NCI-H526 (cell line): ENCODE results near the gene BTG2.

ENCODE experiments used
- DNase-seq, 2 experiments: peaks; one replicate each; lab custom pipeline; 2025; lab: John Stamatoyannopoulos, UW

Gene BTG2

DNA sequence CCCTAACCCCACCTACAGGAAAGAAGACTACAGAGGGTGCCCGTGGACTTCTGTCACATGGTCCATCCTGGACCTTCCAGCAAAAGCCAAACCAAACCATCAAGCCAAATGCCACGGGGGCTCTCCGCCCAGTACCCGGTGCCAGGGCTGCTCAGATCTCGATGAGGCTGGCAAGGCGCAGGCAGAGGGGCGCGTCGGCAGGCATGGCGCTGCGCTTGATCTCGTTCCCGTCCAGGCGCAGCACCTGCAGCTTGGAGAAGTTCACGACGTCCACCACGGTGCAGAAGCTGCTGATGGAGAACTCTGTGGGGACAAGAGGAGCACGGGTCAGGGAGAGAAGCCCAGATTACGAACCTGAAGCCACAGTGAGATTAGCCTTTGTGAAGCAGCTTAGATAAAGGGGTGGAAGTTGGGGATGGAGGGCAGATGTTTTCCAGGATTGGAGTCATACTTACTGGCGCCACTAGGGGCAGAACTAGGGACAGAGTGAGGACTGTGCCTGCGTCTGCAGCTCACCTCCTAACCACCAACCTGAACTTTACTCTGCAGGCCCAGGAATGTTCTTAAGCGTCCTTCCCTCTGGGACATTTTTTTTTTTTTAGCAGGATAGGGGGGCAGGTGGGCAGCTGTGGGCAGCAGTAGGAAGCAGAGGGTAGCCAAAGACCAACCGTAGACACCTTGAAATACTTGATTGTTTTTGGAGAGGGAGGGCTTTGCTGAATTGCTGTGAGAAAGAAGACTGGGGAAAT is 37.0 kb downstream of the BTG2 start:
- peak; percentile 22 to 57 for DNase-seq

DNA sequence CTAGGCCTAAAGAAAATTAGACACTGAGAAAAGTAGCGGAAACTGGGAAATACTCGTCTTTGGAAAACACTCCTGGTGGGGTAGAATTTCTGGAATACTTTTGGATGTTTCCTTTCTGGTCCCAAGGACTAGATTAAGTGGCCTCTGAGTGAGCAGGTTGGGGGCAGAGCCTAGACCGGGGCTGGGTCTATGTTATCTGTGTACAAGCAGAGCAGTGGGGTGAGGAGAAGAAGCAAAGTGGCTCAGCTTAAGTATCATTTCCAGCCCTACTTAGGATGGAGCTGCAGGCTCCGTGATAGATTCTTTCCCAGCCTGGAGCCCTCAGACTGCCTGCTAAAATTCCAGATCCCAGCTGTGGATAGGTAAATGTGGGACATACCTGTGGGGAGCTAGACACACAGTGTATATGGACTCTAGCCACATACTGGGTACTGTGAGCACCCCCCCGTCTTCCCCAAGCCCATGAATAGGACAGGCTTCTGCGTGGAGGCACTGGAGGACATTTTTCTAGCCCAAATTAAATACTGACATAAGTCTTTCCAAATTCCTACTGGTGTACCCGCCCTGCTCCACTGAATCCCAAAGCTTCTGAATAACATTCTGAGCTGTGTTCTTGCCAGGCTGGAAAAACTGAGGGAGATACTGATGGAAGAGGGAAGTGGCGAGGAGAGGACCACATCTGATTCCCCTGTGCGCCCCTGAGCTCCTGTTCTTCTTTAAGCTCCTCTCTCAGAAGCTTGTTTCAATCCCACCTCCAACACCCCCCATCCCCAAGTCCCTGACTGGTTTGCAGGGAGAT is 38.8 kb downstream of the BTG2 start:
- no peak for DNase-seq

DNA sequence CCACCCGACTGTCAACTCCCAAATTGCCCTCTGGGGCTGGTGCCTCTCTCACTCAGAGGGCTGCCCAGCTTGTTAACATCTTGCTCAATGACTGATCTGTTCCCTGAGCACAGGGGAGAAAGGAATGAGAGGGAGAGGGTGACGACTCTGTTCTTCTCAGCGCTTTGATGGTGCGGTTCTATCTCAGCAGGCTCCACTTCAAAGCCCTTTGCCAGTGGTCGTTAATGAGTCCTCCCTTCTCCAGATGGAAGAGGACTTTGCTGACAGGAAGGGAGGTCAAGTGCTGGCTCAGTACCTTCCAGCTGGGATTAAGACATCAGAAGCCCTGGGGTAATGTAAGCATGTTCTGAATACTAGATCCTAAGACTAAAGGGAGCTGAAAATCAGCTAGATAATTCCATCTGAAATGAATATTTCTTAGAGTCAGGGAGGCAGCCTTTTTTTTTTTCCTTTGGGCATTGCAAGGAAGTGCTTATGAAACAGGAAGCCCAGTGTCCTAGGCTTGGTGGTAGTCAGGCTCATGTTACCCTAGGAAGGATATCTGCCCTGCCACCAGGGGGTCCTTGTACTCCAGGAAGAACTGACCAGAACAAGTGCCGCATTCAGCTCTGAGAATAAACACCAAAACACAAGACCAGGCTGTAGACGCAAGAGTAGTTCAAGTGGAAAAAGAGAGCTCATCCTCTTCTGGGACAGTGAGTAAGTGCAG is 40.9 kb downstream of the BTG2 start:
- no peak for DNase-seq

DNA sequence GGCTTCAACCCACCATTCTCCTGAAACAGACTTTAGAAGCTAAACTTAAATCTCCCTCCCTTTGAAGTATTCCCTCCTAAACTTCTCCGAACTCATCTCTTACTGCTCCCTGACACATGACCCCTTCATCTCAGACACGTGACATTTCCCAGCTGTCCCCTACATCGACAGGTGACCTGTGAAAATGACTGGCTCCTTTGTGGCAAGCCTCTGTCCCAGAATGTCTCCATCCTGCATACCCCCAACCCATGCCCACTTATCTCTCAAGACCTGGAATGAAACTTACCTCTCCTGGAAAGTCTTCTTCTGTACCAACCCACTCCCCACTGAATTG is 41.4 kb downstream of the BTG2 start:
- DNase-seq: no peak

DNA sequence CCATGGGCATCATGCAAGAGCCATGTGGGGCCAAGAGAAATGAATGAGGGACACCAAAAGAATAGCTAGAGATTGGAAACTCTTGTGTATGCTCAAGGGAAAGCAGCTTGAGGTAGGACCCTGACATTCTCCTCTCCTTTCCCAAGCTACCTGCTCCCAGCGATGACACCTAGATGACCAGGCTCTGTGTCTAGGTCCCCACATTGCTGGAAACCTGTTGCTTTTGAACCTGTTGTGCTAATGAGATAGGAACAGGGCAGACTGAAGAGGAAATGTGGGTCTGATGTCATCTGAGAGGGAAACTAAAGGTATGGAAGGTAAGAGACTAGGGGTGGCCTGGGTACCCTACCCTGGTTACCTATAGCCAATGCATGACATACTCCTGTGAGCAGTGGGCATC is 43.8 kb downstream of the BTG2 start:
- DNase-seq: no peak

DNA sequence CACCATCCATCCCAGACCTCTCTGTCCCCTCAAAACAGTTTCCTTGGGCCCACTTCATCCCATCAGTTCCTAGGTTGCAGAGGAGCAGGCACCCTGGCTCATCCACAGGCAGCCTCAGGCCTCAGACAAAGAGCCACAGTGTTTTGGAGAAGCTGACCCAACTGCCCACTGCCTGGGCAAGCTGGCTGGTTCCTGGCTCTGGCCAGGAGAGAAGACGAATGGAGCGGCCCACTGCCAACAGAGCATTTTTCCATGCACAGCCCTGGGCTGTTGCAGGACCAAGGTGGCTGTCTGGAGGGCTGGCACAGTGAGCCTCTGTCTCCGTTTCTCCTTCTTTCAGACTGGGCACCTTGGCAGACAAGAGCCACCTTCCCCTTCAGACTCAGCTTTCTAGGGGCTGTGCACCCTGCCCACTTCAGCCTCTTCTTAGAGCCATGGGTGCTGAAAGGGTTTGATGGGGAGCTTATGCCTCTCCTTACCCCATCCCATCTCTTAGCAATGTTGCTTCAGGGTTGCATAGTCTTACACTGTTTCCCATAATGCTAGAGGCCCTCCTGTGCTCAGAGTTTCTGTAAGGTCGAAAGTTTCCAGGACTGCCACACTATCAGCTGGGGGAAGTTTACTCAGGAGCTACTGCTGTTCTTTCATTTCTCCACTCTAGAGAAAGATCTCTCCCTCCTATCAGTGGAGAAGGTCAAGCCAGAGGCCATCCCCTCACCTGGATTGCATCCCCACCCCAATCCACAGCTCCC is 44.6 kb downstream of the BTG2 start:
- DNase-seq: no peak

DNA sequence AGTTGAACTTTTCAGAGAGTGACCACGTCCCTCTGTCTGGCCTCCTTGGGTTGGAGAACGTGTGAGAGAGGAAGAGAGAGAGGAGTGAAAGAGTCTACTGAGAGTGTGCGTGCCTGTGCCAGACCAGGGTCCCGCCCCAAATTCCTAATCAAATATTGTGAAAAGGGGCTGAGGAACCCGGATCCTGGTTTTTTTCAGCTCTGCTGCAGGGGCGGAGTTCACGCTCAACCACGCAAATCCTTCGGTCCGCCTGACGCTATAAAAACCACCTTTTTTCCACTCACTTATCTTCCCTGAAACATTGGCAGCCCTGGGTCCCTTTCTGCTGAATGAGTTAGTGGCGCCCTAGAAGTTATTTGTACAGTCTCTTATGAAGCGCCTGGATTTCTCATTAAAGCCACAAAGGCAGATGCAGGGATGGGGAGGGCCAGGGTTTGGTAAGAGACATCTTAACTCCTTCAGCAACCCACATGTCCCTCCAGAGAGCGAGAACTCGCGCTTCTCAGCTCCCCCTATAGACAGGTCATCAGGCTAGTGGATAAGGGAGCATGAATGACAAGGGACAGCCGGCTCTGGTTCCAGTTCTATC is 45.8 kb downstream of the BTG2 start, which contains the start of gene FMOD:
Gene FMOD, minus strand, starts transcription at position 86 of the 589 bp plus-strand sequence. CDS start 2,852 bp downstream, outside the sequence.
- no peak for DNase-seq

DNA sequence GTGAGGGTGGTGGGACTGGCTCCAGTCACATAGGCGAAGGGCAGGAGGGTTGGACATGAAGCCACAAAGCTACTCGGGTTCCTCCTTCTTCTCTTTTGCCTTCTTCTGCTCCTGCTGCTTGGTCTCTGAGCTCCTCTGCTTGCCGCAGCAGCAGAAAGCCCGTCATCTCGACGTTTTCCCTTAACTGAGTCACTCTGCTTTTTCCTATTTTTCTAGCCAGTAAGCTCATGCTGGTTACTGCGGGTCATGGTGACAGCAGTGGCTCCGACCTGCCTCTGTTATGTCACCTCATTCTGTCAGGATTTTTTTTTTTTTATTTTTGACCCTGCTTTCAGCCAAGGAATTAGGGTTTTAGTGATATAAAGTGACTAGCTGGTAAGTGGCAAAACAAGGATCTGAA is 48.2 kb downstream of the BTG2 start:
- DNase-seq: no peak

DNA sequence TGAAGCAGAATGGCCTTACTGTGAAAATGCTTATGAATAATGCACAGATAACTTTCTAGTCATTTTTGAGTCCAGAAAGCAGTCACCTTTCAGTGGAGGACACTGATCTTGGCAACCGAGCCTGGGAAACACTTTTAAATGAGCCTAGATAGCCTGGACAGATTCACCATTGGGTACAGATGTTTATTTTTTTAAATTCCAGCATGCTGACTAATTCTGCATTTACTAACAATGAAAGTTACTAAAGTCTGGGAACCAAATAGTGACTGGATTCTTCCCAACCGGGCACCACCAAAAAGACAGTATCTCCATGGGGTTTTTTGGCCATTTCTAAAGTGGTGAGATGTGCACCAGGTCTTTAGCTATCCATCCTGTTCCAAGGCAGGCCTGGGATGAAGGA is 48.9 kb downstream of the BTG2 start:
- DNase-seq: no peak

DNA sequence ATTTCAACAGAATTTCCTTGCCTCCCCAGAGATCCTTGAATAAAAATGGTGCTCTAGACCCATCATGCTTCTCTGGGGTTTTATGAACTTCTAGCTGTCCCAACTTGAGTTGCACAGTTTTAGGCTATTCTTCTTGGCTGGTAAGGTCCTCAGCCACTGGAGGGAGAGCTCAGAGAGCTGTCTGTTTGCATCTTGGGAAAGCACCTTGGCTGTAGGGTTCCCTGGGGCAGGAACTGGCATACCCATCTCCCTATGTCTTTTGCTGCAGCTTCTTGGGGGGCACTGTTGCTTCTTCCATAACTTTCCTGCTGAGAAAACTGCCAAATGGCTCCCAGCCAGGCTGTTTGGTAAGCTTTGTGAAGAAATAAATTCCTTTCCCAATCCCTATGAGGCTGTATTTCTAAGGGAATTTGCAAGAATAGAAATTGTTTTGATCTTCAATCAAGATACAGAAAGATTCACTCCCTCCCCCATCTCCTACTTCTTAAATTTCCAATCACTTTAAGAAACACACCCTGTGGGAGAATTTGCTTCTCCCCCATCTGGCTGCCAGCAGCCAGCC is 53.8 kb downstream of the BTG2 start:
- no peak for DNase-seq
